HUES64 (cell line): ENCODE data around the gene CASKIN2.

Experiments used
- H3K27ac ChIP-seq: 2 replicates; pipeline ENCODE4 v1.7.0; 2013; ENCODE audit warnings: low read depth, low read length, inconsistent platforms
- H3K27me3 ChIP-seq: 2 replicates; pipeline ENCODE4 v1.6.1; 2013; ENCODE audit warnings: mild to moderate bottlenecking, low read length; ENCODE audit not compliant: insufficient read depth
- H3K36me3 ChIP-seq: 2 replicates; pipeline ENCODE4 v1.6.1; 2013; ENCODE audit warnings: mild to moderate bottlenecking, low read length; ENCODE audit not compliant: insufficient read depth
- H3K4me1 ChIP-seq: 2 replicates; pipeline ENCODE4 v1.6.1; 2013; ENCODE audit warnings: mild to moderate bottlenecking, low read length, moderate library complexity; ENCODE audit not compliant: insufficient read depth
- H3K4me3 ChIP-seq: 2 replicates; pipeline ENCODE4 v1.5.1; 2013; ENCODE audit warnings: mild to moderate bottlenecking, low read length, moderate library complexity
- H3K9ac ChIP-seq: 2 replicates; pipeline ENCODE4 v1.6.1; 2013; ENCODE audit warnings: mild to moderate bottlenecking, low read depth, low read length
- H3K9me3 ChIP-seq: 2 replicates; pipeline ENCODE4 v1.6.1; 2013; ENCODE audit warnings: low read depth, low read length; ENCODE audit not compliant: insufficient read depth
- WGBS: fragments of 150-250, 120-280 bp; methylation state at CpG from one replicate; pipeline ENCODE4 v1.1.7; 2013; ENCODE audit warnings: missing lambda C conversion rate; 5-methylcytosine and 5-hydroxymethylcytosine counted together

The CASKIN2 gene

GRCh38 chr17:75509528-75510258 is 5.6 kb downstream of the CASKIN2 start:
- Histone ChIP-seq H3K4me1 (0 out of 2 replicates have a peak, but pooled peaks cover 6% of the 10 kb centered on the region), H3K4me3 (no peak overlapping the region), H3K36me3 (peaks cover 40% of the 10 kb centered on the region), H3K9me3 (no peaks in the 10 kb centered on the region), H3K9ac (no peak overlapping the region), H3K27me3 (no peaks in the 10 kb centered on the region), H3K27ac (no peak overlapping the region)
- whole genome bisulfite sequencing = 92% methylated on average over 16 of the region's 19 CpGs

GRCh38 chr17:75508931-75509361 is 6.4 kb downstream of the CASKIN2 start:
- WGBS = 90% methylated on average over 5 of the region's 5 CpGs
- Histone ChIP-seq H3K4me1 (0 out of 2 replicates have a peak, but pooled peaks cover under 1% of the 10 kb centered on the region), H3K27me3 (no peaks in the 10 kb centered on the region)

GRCh38 chr17:75507733-75508719 is 7.3 kb downstream of the CASKIN2 start:
- Histone ChIP-seq H3K27ac (no peak overlapping the region), H3K27me3 (no peaks in the 10 kb centered on the region), H3K9me3 (no peaks in the 10 kb centered on the region), H3K9ac (no peak overlapping the region), H3K4me3 (no peak overlapping the region), H3K36me3 (peaks cover 40% of the 10 kb centered on the region), H3K4me1 (no peaks in the 10 kb centered on the region)
- WGBS = 84% methylated on average over 27 of the region's 27 CpGs

More at GRCh38 chr17:75508931-75509361, 6.4 kb downstream of the CASKIN2 start:
- peaks cover 40% of the 10 kb centered on the region for H3K36me3 ChIP-seq
- H3K9ac ChIP-seq = no peak overlapping the region
- H3K27ac ChIP-seq = no peak overlapping the region
- no peak overlapping the region for H3K4me3 ChIP-seq
- no peaks in the 10 kb centered on the region for H3K9me3 ChIP-seq

GRCh38 chr17:75506888-75507287 is 8.4 kb downstream of the CASKIN2 start:
- Histone ChIP-seq H3K4me3 (no peak overlapping the region), H3K27ac (no peak overlapping the region), H3K27me3 (no peaks in the 10 kb centered on the region), H3K9ac (no peak overlapping the region), H3K4me1 (no peaks in the 10 kb centered on the region), H3K36me3 (peaks cover 40% of the 10 kb centered on the region), H3K9me3 (no peaks in the 10 kb centered on the region)
- 97% methylated on average over 20 of the region's 20 CpGs for WGBS

- no peak overlapping the region for H3K27ac ChIP-seq
- no peaks in the 10 kb centered on the region for H3K4me1 ChIP-seq
- H3K9ac ChIP-seq = no peak overlapping the region
- 95% methylated on average over 21 of the region's 21 CpGs for WGBS
- no peaks in the 10 kb centered on the region for H3K27me3 ChIP-seq
- peaks cover 36% of the 10 kb centered on the region for H3K36me3 ChIP-seq
- no peaks in the 10 kb centered on the region for H3K9me3 ChIP-seq
- no peak overlapping the region for H3K4me3 ChIP-seq
Observed at GRCh38 chr17:75506134-75506533, 9.2 kb downstream of the CASKIN2 start.

- H3K27me3 ChIP-seq = no peaks in the 10 kb centered on the region
- no peak overlapping the region for H3K27ac ChIP-seq
- peaks cover 41% of the 10 kb centered on the region for H3K36me3 ChIP-seq
- H3K4me3 ChIP-seq = no peak overlapping the region
- H3K9me3 ChIP-seq = no peaks in the 10 kb centered on the region
- no peaks in the 10 kb centered on the region for H3K4me1 ChIP-seq
- no peak overlapping the region for H3K9ac ChIP-seq
- WGBS = 91% methylated on average over 15 of the region's 15 CpGs
Observed at GRCh38 chr17:75505640-75506039, 9.7 kb downstream of the CASKIN2 start.

GRCh38 chr17:75505152-75505409 is 10.3 kb downstream of the CASKIN2 start:
- Histone ChIP-seq H3K4me3 (no peak overlapping the region), H3K36me3 (peaks cover 46% of the 10 kb centered on the region), H3K27ac (no peak overlapping the region), H3K27me3 (no peaks in the 10 kb centered on the region), H3K4me1 (no peaks in the 10 kb centered on the region), H3K9ac (no peak overlapping the region), H3K9me3 (no peaks in the 10 kb centered on the region)
- 92% methylated on average over 4 of the region's 4 CpGs for WGBS

GRCh38 chr17:75504347-75505151 is 10.8 kb downstream of the CASKIN2 start:
- Histone ChIP-seq H3K27ac (no peak overlapping the region), H3K9ac (no peak overlapping the region), H3K36me3 (peaks cover 50% of the 10 kb centered on the region), H3K4me3 (no peak overlapping the region), H3K4me1 (no peaks in the 10 kb centered on the region), H3K9me3 (no peaks in the 10 kb centered on the region), H3K27me3 (no peaks in the 10 kb centered on the region)
- WGBS = 92% methylated on average over 31 of the region's 32 CpGs

GRCh38 chr17:75503976-75504346 is 11.4 kb downstream of the CASKIN2 start:
- Histone ChIP-seq H3K9me3 (no peaks in the 10 kb centered on the region), H3K4me3 (no peak overlapping the region), H3K27ac (no peak overlapping the region), H3K4me1 (no peaks in the 10 kb centered on the region), H3K36me3 (peaks cover 51% of the 10 kb centered on the region), H3K27me3 (no peaks in the 10 kb centered on the region), H3K9ac (no peak overlapping the region)
- 94% methylated on average over 13 of the region's 13 CpGs for WGBS

- Histone ChIP-seq H3K9me3 (no peaks in the 10 kb centered on the region), H3K36me3 (peaks cover 51% of the 10 kb centered on the region), H3K9ac (no peak overlapping the region), H3K27ac (no peak overlapping the region), H3K4me1 (no peaks in the 10 kb centered on the region), H3K27me3 (no peaks in the 10 kb centered on the region), H3K4me3 (no peak overlapping the region)
- 93% methylated on average over 23 of the region's 23 CpGs for WGBS
Observed at GRCh38 chr17:75503337-75503950, 11.9 kb downstream of the CASKIN2 start.
